ENCODE measurements around the gene SHISA7.

The SHISA7 gene

DNA sequence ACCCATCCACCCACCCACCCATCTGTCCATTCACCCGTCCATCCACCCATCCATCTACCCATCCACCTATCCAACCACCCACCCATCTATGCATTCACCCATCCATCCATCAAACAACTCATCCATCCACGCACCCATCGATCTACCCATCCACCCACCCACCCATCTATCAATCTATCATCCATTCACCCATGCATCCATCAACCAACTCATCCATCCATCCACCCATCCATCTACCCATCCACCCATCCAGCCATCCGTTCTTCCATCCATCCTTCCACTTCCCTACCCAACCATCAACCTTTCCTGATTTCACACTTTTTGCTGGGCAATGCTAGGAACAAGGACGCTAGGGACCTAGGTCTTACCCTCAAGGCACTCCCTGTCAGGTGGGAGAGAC, 61.1 kb downstream of the SHISA7 start:
- no peak for TF ChIP-seq ZFX (IDR thresholded peaks at IDR 0.05; ENCODE audit: borderline replicate concordance)
- TF ChIP-seq CTCF (IDR thresholded peaks at IDR 0.05), result no peak
- H3K27ac ChIP-seq, result no peak overlapping the region

DNA sequence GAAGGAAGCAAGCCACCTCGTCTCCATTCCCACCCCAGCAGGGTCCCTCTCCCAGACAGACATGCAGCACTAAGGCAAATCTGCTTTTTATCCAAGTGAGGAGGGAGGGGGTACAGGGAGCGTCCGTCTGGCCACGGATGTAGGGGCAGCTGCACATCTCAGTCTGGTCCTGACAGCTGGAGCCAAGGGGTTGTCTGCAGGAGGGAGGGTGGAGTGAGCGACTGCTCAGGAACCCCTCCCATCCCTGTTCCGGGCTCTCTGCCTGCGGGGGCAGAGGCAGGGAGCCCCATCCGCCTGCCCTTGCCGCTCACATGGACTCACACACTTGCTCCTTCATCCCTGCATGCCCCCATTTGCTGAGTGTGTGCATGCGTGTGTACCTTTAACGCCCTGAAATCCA, 63.9 kb downstream of the SHISA7 start:
- TF ChIP-seq ZFX (IDR thresholded peaks at IDR 0.05; ENCODE audit: borderline replicate concordance) (no peak), CTCF (IDR thresholded peaks at IDR 0.05) (no peak)
- no peak overlapping the region for H3K27ac ChIP-seq

Data from 22Rv1 (cell line).